T-helper 22 cell (primary cell): ENCODE data around the gene MRPL4.

Experiments used
- DNase-seq: peaks from one replicate; pipeline ENCODE4 v3.0.0-alpha.2; 2020; ENCODE audit warnings: low read depth

Gene MRPL4

GRCh38 chr19:10251792-10252694 is at the start of gene MRPL4:
Gene MRPL4, plus strand, starts transcription at chr19:10252214. Its CDS starts 40 bp downstream, at chr19:10252254.
- DNase-seq = peak; percentile 96

GRCh38 chr19:10203686-10204085 is 48.3 kb upstream of the MRPL4 start:
- DNase-seq = no peak

GRCh38 chr19:10205636-10206035 is 46.4 kb upstream of the MRPL4 start:
- DNase-seq = no peak

GRCh38 chr19:10206226-10206885 is 45.7 kb upstream of the MRPL4 start:
- DNase-seq = no peak

GRCh38 chr19:10207026-10207425 is 45.0 kb upstream of the MRPL4 start:
- DNase-seq = no peak

- DNase-seq = no peak
Observed at GRCh38 chr19:10209315-10209714, 42.7 kb upstream of the MRPL4 start.

GRCh38 chr19:10211061-10211460 is 41.0 kb upstream of the MRPL4 start:
- DNase-seq = no peak

- DNase-seq = no peak
Observed at GRCh38 chr19:10211691-10212090, 40.3 kb upstream of the MRPL4 start.

GRCh38 chr19:10214784-10215183 is 37.2 kb upstream of the MRPL4 start:
- no peak for DNase-seq

GRCh38 chr19:10217085-10217484 is 34.9 kb upstream of the MRPL4 start:
- DNase-seq = no peak

- peak; percentile 36 for DNase-seq
Observed at GRCh38 chr19:10219678-10220077, 32.3 kb upstream of the MRPL4 start.

- DNase-seq = no peak
Observed at GRCh38 chr19:10220695-10221094, 31.3 kb upstream of the MRPL4 start.

- no peak for DNase-seq
Observed at GRCh38 chr19:10222201-10222890, 29.7 kb upstream of the MRPL4 start.

GRCh38 chr19:10223488-10224213 is 28.4 kb upstream of the MRPL4 start:
- DNase-seq = no peak

- no peak for DNase-seq
Observed at GRCh38 chr19:10224337-10224736, 27.7 kb upstream of the MRPL4 start.

GRCh38 chr19:10226021-10226375 is 26.0 kb upstream of the MRPL4 start:
- DNase-seq = no peak

GRCh38 chr19:10226376-10227025 is 25.5 kb upstream of the MRPL4 start:
- no peak for DNase-seq

- no peak for DNase-seq
Observed at GRCh38 chr19:10227026-10227971, 24.7 kb upstream of the MRPL4 start.

- DNase-seq = no peak
Observed at GRCh38 chr19:10228393-10228792, 23.6 kb upstream of the MRPL4 start.

- peak; percentile 13 for DNase-seq
Observed at GRCh38 chr19:10228920-10229319, 23.1 kb upstream of the MRPL4 start.
